MCF 10A (cell line): ENCODE measurements around the gene DPP9. TPM values are rescaled to one million over a fixed set of nuclear protein-coding genes. Genes with fewer than 3 reads are reported as not detected.

Experiments used
- BruUV-seq: library from RNA; stranded (reverse); fragments of 400-500 nt; replicated peaks from 2 replicates; lab custom pipeline; 2021; lab: Mats Ljungman, UMichigan
- CTCF ChIA-PET: fragments of 300-600 bp; sonication (Branson Sonifier 250); formaldehyde crosslinking; extraction: SDS; loops from one replicate; lab custom pipeline; 2021; ENCODE audit warnings: antibody characterized with exemption, inconsistent platforms; lab: Yijun Ruan, JAX
- POLR2A ChIA-PET: fragments of 300-600, 350-650 bp; sonication (Branson Sonifier 250); formaldehyde crosslinking; extraction: SDS; loops from one replicate; lab custom pipeline; 2020; ENCODE audit warnings: antibody characterized with exemption, inconsistent platforms; lab: Yijun Ruan, JAX
- DNase-seq: peaks from one replicate; pipeline ENCODE4 v3.0.0-alpha.2; 2018; ENCODE audit not compliant: unreplicated experiment
- H3K27ac Mint-ChIP-seq: one replicate; pipeline ENCODE4 v1.8.0; 2022; ENCODE audit warnings: mild to moderate bottlenecking, low read depth, mixed read lengths; ENCODE audit not compliant: unreplicated experiment
- H3K27me3 Mint-ChIP-seq: one replicate; pipeline ENCODE4 v1.8.0; 2022; ENCODE audit warnings: mixed read lengths; ENCODE audit not compliant: insufficient read depth, unreplicated experiment
- H3K36me3 Mint-ChIP-seq: one replicate; pipeline ENCODE4 v1.8.0; 2022; ENCODE audit warnings: mild to moderate bottlenecking, moderate library complexity, mixed read lengths; ENCODE audit not compliant: insufficient read depth, unreplicated experiment
- H3K4me1 Mint-ChIP-seq: one replicate; pipeline ENCODE4 v1.8.0; 2022; ENCODE audit warnings: mixed read lengths; ENCODE audit not compliant: insufficient read depth, unreplicated experiment
- H3K4me3 Mint-ChIP-seq: one replicate; pipeline ENCODE4 v1.8.0; 2022; ENCODE audit warnings: mild to moderate bottlenecking, moderate library complexity, mixed read lengths; ENCODE audit not compliant: unreplicated experiment
- H3K9me3 Mint-ChIP-seq: one replicate; pipeline ENCODE4 v1.8.0; 2022; ENCODE audit warnings: mixed read lengths; ENCODE audit not compliant: unreplicated experiment
- intact Hi-C: fragments of 100-400 bp; cut with micrococcal nuclease; formaldehyde crosslinking; loops from 2 replicates; pipeline ENCODE4 v1.14.1; 2022
- total RNA-seq: library from RNA; stranded (reverse); gene quantifications from 2 replicates; pipeline ENCODE4 v1.2.3, GENCODE V29; 2022
- TF ChIP-seq, protein P1 (sequence below): fragments of 200-600 bp; IDR thresholded peaks from one replicate; pipeline ENCODE4 v1.8.0; 2022; ENCODE audit warnings: antibody characterized with exemption, mild to moderate bottlenecking; ENCODE audit not compliant: unreplicated experiment

The DPP9 gene
- total RNA-seq, 1 experiment from 2014 or later = 90.6 TPM

DNA sequence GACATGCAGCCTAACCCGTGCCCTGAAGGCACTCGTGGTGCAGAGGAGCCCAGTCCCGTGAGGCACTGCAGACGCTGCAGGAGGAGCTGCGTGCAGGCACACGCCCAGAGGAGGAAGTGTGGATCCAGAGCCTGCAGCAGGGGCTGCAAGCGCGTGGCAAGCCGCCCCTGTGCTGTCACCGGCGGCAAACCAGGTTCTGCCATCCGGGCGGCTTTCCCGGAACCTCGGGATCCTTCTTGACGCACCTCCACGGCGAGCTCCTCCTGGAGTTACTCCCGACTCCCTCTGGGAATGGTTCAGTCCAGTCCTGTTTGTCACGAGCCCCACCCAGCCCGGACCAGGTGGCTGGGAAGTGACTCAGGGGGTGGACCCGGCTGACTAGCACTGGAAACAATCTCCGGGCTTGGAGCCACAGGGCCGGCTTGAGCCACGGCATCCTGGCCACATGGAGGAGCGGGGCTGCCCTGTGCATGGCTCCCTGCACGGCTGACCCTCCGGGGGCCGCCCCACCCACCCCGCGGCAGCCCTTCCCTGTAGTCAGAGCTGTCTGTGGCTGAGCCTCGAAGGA is 10.2 kb downstream of the DPP9 start:
- no TSS peak for BruUV-seq
- peaks cover 81% of the 10 kb centered on the region for H3K36me3 Mint-ChIP-seq

DNA sequence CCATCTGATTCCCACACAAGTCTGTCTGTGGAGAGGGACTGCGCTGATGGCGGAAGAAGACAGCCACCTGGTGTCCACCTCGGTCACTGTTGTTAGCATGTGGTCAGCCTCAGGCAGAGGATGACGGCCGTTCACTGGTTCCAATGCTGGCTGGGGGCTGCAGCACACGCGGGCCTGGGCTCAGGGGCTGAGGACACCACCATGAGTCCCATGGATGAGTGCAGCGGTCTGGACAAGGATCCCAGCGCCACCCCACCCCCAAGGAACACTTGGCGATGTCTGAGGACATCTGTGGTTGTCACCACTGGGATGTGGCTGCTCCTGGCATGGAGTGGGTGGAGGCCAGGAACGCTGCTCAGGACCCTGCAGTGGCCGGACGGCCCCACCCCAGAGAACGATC is 10.9 kb downstream of the DPP9 start:
- Mint-ChIP-seq H3K27ac (peak overlapping the region; percentile 90), H3K27me3 (no peaks in the 10 kb centered on the region), H3K36me3 (peaks cover 81% of the 10 kb centered on the region), H3K4me3 (peak overlapping the region; percentile 70), H3K9me3 (no peaks in the 10 kb centered on the region), H3K4me1 (peaks cover 31% of the 10 kb centered on the region)
- CTCF ChIA-PET = interaction anchor here (0.5 to 1.3 kb wide), 3 partner anchors 12 to 28 kb away, joined by 3 to 4 read pairs (median 3); no protein-coding TSS in a partner anchor
- no peak for DNase-seq
- intact Hi-C loops = loop anchor here (1.0 kb wide), 2 partner anchors 12 to 18 kb away; no protein-coding TSS in a partner anchor
- no TSS peak for BruUV-seq
- TF ChIP-seq, protein P1, sequence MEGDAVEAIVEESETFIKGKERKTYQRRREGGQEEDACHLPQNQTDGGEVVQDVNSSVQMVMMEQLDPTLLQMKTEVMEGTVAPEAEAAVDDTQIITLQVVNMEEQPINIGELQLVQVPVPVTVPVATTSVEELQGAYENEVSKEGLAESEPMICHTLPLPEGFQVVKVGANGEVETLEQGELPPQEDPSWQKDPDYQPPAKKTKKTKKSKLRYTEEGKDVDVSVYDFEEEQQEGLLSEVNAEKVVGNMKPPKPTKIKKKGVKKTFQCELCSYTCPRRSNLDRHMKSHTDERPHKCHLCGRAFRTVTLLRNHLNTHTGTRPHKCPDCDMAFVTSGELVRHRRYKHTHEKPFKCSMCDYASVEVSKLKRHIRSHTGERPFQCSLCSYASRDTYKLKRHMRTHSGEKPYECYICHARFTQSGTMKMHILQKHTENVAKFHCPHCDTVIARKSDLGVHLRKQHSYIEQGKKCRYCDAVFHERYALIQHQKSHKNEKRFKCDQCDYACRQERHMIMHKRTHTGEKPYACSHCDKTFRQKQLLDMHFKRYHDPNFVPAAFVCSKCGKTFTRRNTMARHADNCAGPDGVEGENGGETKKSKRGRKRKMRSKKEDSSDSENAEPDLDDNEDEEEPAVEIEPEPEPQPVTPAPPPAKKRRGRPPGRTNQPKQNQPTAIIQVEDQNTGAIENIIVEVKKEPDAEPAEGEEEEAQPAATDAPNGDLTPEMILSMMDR = no peak
- POLR2A ChIA-PET = interaction anchor here (0.6 to 5.0 kb wide), 8 partner anchors 9 to 370 kb away, joined by 3 to 62 read pairs (median 10); partner anchors contain the start of genes DPP9, FEM1A, KDM4B and MYDGF

More for the DNA sequence above, 10.2 kb downstream of the DPP9 start:
- H3K9me3 Mint-ChIP-seq = no peaks in the 10 kb centered on the region
- intact Hi-C loops = loop anchor here (1.0 kb wide), 2 partner anchors 11 to 19 kb away; no protein-coding TSS in a partner anchor
- H3K4me1 Mint-ChIP-seq = peaks cover 24% of the 10 kb centered on the region
- ChIA-PET CTCF (interaction anchor here (0.5 to 1.3 kb wide), 3 partner anchors 11 to 28 kb away, joined by 3 to 4 read pairs (median 3); no protein-coding TSS in a partner anchor), POLR2A (interaction anchor here (0.6 to 5.0 kb wide), 11 partner anchors 9 to 371 kb away, joined by 3 to 62 read pairs (median 4); partner anchors contain the start of genes DPP9, FEM1A, KDM4B and MYDGF)
- peak overlapping the region; percentile 90 for H3K27ac Mint-ChIP-seq
- DNase-seq = peak; percentile 99
- H3K4me3 Mint-ChIP-seq = peak overlapping the region; percentile 70
- no peaks in the 10 kb centered on the region for H3K27me3 Mint-ChIP-seq
- TF ChIP-seq, protein P1 = no peak

DNA sequence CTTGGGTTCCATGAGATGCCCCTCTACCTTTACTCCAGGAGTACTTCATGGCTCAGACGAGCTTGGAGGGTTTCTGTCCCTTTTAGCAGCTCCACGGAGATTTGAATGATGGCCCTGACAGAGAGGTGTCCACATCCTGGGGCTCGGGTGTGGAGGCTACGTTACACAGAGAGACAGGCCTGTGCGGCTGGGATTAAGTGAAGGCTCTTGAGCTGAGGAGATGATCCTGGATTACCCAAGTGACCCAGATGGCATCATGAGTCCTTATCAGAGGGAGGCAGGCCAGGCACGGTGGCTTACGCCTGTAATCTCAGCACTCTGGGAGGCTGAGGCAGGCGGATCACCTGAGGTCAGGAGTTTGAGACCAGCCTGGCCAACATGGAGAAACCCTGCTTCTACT is 12.4 kb downstream of the DPP9 start:
- Mint-ChIP-seq H3K4me1 (peaks cover 31% of the 10 kb centered on the region), H3K27me3 (no peaks in the 10 kb centered on the region), H3K9me3 (no peaks in the 10 kb centered on the region), H3K4me3 (peak overlapping the region; percentile 35), H3K36me3 (peaks cover 78% of the 10 kb centered on the region), H3K27ac (peak overlapping the region; percentile 70)
- BruUV-seq = no TSS peak
- POLR2A ChIA-PET = interaction anchor here (0.5 to 5.0 kb wide), 3 partner anchors 16 to 270 kb away, joined by 3 to 62 read pairs (median 5); no protein-coding TSS in a partner anchor
- no peak for DNase-seq
- intact Hi-C loops = no loop called here
- TF ChIP-seq, protein P1 = no peak
- CTCF ChIA-PET = interaction anchor here (0.6 kb wide), 1 partner anchor 133 kb away, joined by 4 read pairs; no protein-coding TSS in a partner anchor

DNA sequence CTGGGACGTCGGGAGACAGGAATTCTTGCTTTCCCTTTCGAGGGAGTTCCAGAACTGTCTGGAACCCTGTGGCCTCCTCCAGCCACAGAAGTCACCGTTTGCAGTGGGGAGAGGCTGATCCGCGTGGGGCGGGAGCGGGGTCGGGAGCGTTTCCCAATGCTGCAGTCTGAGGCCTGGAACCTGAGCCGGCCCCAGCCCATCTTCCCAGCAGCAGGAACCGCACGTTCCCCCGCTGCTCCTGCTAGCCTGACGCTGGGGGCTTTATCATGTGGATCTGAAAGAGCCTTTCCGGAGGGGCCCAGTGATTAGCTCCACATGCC is 13.4 kb downstream of the DPP9 start:
- H3K4me3 Mint-ChIP-seq = no peak overlapping the region
- intact Hi-C loops = no loop called here
- BruUV-seq = no TSS peak

More for the DNA sequence above, 13.4 kb downstream of the DPP9 start:
- H3K36me3 Mint-ChIP-seq = peaks cover 73% of the 10 kb centered on the region
- no peaks in the 10 kb centered on the region for H3K9me3 Mint-ChIP-seq
- H3K27me3 Mint-ChIP-seq = no peaks in the 10 kb centered on the region
- POLR2A ChIA-PET = interaction anchor here (0.9 to 1.2 kb wide), 2 partner anchors 14 to 271 kb away, joined by 3 read pairs; no protein-coding TSS in a partner anchor
- CTCF ChIA-PET = interaction anchor here (0.5 to 0.7 kb wide), 2 partner anchors 64 to 318 kb away, joined by 3 to 5 read pairs; no protein-coding TSS in a partner anchor
- DNase-seq = no peak
- peaks cover 31% of the 10 kb centered on the region for H3K4me1 Mint-ChIP-seq
- TF ChIP-seq, protein P1 = no peak
- peak overlapping the region; percentile 70 for H3K27ac Mint-ChIP-seq
